ENCODE measurements around the gene MSANTD7. TPM values are rescaled to one million over a fixed set of nuclear protein-coding genes. Genes with fewer than 3 reads are reported as not detected.

MSANTD7 gene
- total and polyA plus RNA-seq, 2 of the 13 experiments (the other 11 are each of a cell fraction or from before 2014, with no cell fraction given) = 3.7 to 16.7 TPM

DNA sequence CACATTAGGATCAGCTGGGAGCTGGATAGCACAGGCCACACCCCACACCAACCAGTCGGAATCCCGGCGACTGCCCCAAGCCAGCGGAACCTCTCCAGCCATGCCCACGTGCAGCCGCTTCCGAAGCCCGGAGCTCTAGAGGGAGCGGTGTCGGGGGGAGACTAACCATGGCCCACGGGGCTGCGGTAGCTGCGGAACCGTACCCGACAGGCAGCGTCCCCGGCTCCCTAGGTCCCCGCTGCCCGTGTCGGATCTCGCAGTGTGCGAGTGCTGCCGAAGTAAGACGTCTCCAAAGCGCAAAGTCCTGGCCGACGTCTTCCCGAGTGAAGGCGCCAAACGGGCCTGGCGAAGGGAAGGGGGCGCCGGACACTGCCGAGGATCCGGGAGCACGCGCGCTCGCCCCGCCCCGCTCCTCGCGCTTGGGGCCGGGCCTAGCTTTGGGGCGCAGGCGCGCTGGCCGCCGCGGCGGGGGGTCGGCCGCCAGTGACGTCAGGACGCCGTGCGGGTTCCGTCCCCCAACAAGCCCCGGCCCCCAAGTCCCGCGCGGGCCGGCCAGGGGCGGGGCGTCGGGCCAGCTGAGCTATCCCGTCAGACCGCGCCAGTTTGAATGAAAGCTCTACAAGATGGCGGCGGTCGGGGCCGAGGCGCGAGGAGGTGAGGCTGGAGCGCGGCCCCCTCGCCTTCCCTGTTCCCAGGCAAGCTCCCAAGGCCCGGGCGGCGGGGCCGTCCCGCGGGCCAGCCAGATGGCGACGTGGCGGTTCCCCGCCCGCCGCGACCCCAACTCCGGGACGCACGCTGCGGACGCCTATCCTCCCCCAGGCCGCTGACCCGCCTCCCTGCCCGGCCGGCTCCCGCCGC, 40.4 kb downstream of the MSANTD7 start, which contains the start of gene SUV39H2 (continued):
- TF ChIP-seq, protein P1, sequence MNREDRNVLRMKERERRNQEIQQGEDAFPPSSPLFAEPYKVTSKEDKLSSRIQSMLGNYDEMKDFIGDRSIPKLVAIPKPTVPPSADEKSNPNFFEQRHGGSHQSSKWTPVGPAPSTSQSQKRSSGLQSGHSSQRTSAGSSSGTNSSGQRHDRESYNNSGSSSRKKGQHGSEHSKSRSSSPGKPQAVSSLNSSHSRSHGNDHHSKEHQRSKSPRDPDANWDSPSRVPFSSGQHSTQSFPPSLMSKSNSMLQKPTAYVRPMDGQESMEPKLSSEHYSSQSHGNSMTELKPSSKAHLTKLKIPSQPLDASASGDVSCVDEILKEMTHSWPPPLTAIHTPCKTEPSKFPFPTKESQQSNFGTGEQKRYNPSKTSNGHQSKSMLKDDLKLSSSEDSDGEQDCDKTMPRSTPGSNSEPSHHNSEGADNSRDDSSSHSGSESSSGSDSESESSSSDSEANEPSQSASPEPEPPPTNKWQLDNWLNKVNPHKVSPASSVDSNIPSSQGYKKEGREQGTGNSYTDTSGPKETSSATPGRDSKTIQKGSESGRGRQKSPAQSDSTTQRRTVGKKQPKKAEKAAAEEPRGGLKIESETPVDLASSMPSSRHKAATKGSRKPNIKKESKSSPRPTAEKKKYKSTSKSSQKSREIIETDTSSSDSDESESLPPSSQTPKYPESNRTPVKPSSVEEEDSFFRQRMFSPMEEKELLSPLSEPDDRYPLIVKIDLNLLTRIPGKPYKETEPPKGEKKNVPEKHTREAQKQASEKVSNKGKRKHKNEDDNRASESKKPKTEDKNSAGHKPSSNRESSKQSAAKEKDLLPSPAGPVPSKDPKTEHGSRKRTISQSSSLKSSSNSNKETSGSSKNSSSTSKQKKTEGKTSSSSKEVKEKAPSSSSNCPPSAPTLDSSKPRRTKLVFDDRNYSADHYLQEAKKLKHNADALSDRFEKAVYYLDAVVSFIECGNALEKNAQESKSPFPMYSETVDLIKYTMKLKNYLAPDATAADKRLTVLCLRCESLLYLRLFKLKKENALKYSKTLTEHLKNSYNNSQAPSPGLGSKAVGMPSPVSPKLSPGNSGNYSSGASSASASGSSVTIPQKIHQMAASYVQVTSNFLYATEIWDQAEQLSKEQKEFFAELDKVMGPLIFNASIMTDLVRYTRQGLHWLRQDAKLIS (CRISPR knock-in tag; IDR thresholded peaks at IDR 0.05) = no peak
- TF ChIP-seq ONECUT2 (CRISPR knock-in tag; IDR thresholded peaks at IDR 0.05) (no peak), HOXA3 (CRISPR knock-in tag; IDR thresholded peaks at IDR 0.05) (peak; percentile 83), TEAD2 (CRISPR knock-in tag; IDR thresholded peaks at IDR 0.05) (no peak), NONO (IDR thresholded peaks at IDR 0.05) (no peak), NONO (CRISPR knock-in tag; conservative IDR thresholded peaks at IDR 0.05) (peak; percentile 46), RNF2 (conservative IDR thresholded peaks at IDR 0.05; ENCODE audit: low read depth) (peak; percentile 90; the same call in 1 of the 2 replicates), ZNF331 (CRISPR knock-in tag; IDR thresholded peaks at IDR 0.05) (0 out of 2 replicates have a peak, but pooled peaks have one; percentile 58), RAD21 (CRISPR knock-in tag; IDR thresholded peaks at IDR 0.05) (0 out of 2 replicates have a peak, but pooled peaks have one; percentile 21), DNMT3B (CRISPR knock-in tag; conservative IDR thresholded peaks at IDR 0.05) (peak; percentile 88; the same call in 1 of the 2 replicates), SOX13 (IDR thresholded peaks at IDR 0.05) (no peak), SOX13 (CRISPR knock-in tag; conservative IDR thresholded peaks at IDR 0.05 in 1 of 2, IDR thresholded peaks at IDR 0.05 in 1 of 2) (no peak), NFKBIZ (CRISPR knock-in tag; IDR thresholded peaks at IDR 0.05) (no peak), STAG1 (CRISPR knock-in tag; IDR thresholded peaks at IDR 0.05) (no peak; the same call in 1 of the 2 replicates), KDM5A (IDR thresholded peaks at IDR 0.05; ENCODE audit: borderline replicate concordance, low read length) (peak; percentile 72), FIP1L1 (IDR thresholded peaks at IDR 0.05; ENCODE audit: borderline replicate concordance, insufficient read depth, low read depth, low read length) (no peak), POGZ (CRISPR knock-in tag; IDR thresholded peaks at IDR 0.05) (0 out of 2 replicates have a peak, but pooled peaks have one; percentile 1), NFKB2 (CRISPR knock-in tag; IDR thresholded peaks at IDR 0.05; ENCODE audit: borderline replicate concordance) (peak; percentile 43), AGO1 (IDR thresholded peaks at IDR 0.05; ENCODE audit: low read depth, low read length, poor library complexity, severe bottlenecking) (no peak), ZNF562 (CRISPR knock-in tag; IDR thresholded peaks at IDR 0.05; ENCODE audit: borderline replicate concordance) (no peak), ARID2 (CRISPR knock-in tag; IDR thresholded peaks at IDR 0.05; ENCODE audit: borderline replicate concordance) (0 out of 2 replicates have a peak, but pooled peaks have one; percentile 19), PLRG1 (conservative IDR thresholded peaks at IDR 0.05) (no peak)
- TF ChIP-seq, protein P2, sequence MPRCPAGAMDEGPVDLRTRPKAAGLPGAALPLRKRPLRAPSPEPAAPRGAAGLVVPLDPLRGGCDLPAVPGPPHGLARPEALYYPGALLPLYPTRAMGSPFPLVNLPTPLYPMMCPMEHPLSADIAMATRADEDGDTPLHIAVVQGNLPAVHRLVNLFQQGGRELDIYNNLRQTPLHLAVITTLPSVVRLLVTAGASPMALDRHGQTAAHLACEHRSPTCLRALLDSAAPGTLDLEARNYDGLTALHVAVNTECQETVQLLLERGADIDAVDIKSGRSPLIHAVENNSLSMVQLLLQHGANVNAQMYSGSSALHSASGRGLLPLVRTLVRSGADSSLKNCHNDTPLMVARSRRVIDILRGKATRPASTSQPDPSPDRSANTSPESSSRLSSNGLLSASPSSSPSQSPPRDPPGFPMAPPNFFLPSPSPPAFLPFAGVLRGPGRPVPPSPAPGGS (CRISPR knock-in tag; IDR thresholded peaks at IDR 0.05) = peak; percentile 96
